ENCODE results near the gene PEX3.
"Not testable (repeated sequence)": the region's sequence is repeated elsewhere in the genome, so short reads cannot be mapped to it uniquely, and the experiment has no call there.

Gene PEX3

GRCh38 chr6:143450453-143451371 lies at the start of gene PEX3, which contains the start of gene ADAT2:
Gene PEX3 (plus strand): TSS chr6:143450805. CDS start chr6:143451043, 238 bp downstream.
Gene ADAT2 (minus strand): TSS chr6:143450695. CDS start chr6:143450658, 37 bp downstream.
- peak; percentile 88 for DNase-seq

DNA sequence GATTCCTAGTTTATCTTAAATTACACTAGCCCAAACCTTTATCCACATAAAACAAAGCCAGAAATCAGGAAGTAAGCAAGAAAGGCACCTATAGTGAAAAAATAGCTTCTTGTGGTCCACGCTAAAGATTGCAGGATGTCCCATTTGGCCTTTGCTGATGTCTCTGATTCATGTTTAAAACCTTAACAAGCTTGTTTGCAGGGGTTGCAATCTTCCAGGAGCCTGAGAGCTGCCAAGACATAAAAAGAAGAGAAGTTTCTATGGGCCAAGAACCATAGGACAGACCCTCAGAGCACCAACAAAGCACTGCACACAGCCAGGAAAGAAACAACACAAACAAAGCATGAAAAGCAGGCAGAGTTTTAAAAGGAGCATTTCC lies 49.5 kb upstream of the PEX3 start:
- no peak for DNase-seq

- no peak for DNase-seq
Observed at GRCh38 chr6:143401636-143402370, 48.8 kb upstream of the PEX3 start.

- no peak for DNase-seq
Observed at GRCh38 chr6:143402721-143403336, 47.8 kb upstream of the PEX3 start.

DNA sequence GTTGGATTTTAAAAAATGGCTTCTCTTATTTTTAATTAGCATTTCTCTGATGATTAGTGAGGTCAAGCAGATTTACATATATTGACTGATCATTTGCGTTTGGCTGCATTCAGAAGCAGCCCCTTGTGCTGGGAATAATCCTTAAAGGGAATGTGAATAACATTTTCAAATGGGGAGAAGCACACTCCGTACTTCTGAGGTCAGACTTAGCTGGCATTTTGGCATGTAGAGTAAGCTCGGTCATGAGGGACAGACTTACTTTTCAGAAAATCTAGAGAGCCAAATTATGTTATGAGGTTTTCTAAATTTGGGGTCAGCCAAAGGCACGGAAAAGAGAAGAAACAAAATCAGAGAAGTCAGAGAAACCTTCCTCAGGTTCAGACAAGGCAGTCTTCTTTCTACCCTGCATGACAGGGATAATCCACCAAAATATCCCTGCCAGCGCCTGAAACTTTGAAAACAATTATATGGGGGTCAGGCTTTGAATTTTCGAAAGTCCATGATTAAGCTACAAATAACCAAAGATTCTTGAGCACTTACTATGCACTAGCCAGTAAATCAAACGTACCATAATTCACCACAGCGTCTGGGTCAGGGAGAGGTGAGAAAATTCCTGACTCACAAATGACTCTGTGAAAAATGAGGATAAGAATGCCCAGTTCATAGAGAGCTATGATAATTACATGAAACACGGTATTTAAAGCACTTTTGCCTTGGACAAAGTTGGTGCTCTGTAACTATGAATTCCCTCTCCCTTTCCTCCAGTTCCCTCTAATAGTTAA lies 45.0 kb upstream of the PEX3 start:
- no peak for DNase-seq

GRCh38 chr6:143406673-143407072 lies 43.9 kb upstream of the PEX3 start:
- no peak for DNase-seq

DNA sequence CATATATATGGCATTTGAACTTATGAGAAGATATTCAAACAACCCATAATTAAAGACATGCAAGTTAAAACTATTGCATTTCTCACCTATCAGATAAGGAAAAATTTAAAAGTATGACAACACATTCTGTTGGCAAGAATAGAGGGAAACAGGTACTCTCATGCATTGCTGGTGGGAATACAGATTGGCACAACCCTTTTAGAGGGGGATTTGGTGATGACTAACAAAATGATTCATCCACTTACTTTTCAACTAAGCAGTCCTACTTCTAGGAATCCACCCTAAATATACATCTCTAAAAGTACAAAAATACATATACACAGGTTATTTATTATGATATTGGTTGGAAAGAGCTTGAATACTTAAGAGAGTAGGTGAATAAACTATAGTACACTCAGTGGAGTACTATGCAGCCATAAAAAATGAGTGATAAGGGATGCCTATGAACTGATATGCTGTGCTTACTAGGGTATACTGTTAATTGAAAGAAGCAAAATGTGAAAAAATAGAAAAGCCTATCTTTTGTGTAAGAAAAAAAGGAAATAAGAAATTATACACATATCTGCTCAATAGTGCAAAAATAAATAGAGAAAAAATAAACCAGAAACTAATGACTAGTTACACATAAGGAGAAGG lies 42.3 kb upstream of the PEX3 start:
- DNase-seq: no peak

- DNase-seq: no peak
Observed at GRCh38 chr6:143408787-143409162, 41.8 kb upstream of the PEX3 start.

- DNase-seq: no peak
Observed at GRCh38 chr6:143410859-143411270, 39.7 kb upstream of the PEX3 start.

- DNase-seq: no peak
Observed at GRCh38 chr6:143414769-143415168, 35.8 kb upstream of the PEX3 start.

- no peak for DNase-seq
Observed at GRCh38 chr6:143419526-143419925, 31.1 kb upstream of the PEX3 start.

DNA sequence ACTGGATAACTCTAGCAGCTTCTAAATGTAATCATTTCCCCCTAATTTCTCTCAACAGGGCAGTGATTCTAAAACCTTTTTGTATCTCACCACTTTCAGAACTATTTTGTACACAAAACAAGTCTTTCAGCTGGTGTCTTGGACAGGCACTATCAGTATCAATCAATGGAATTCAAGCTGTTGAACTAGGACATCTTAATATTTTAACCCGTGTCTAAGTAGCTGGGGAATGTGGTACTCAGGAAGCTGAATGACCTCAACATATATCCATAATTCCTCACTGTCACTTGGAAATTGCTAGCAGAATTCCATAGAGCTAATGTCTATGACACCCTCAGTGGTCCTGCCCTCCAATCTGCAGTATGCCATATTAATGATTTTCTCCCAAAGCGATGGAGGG lies 24.6 kb upstream of the PEX3 start:
- no peak for DNase-seq

- DNase-seq: peak; percentile 67
Observed at GRCh38 chr6:143427109-143427817, 23.3 kb upstream of the PEX3 start.

DNA sequence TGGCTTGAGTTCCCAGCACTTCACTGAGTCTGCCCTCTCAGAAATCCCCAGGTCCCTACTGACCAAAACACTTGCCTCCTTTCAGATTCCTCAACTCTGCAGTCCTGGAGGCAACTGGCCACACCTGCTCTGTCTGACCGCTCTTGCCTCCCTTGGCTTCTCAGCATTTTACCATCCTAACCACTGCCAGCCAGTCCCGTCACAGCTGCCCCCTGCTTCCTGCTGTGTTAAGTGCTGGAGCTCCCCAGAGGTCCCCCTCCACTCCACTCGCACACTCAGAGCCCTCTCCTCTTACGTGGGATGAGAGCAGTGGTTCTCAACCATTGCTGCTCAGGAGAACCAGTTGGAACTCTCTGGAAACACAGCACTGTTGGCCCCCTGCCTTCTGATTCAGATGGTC lies 20.6 kb upstream of the PEX3 start:
- no peak for DNase-seq

- no peak for DNase-seq
Observed at GRCh38 chr6:143431226-143431625, 19.4 kb upstream of the PEX3 start.

DNA sequence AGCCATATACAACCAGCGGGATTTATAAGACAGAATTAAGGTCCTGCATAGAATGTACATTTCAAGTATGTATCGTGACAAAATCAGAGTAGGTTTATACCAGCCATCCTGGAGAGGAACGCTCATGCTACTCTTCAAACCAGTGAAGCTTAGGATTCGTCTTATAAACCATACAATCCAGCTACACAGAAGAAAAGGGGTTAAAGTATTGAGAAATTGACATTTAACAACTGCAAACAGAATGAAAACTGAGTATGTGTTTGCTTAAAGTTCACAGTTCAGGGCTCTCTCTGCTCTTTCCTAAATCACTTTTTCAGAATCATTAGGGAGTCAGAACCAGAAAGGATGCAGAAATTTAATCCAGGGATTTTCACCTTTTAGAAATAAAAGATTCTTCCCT lies 18.0 kb upstream of the PEX3 start:
- no peak for DNase-seq

GRCh38 chr6:143441010-143441409 lies 9.6 kb upstream of the PEX3 start:
- DNase-seq: no peak

- no peak for DNase-seq
Observed at GRCh38 chr6:143441680-143442545, 8.7 kb upstream of the PEX3 start.

- no peak for DNase-seq
Observed at GRCh38 chr6:143443096-143443495, 7.5 kb upstream of the PEX3 start.

DNA sequence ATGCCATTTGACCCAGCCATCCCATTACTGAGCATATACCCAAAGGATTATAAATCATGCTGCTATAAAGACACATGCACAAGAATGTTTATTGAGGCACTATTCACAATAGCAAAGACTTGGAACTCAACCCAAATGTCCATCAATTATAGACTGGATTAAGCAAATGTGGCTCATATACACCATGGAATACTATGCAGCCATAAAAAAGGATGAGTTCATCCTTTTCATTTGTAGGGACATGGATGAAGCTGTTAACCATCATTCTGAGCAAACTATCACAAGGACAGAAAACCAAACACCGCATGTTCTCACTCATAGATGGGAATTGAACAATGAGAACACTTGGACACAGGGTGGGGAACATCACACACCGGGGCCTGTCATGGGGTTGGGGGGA lies 2.7 kb upstream of the PEX3 start:
- not testable (repeated sequence) for DNase-seq

Measured in activated gamma-delta T cell treated with Interleukin-2 at 50 U/mL for 16 hours (primary cell).